Mucosa of rectum (tissue), 2 donors: ENCODE data around the gene SFXN2.

Experiments used
- H3K27ac ChIP-seq, 2 donors: one replicate each; pipeline ENCODE4 v1.7.0; 2013; ENCODE audit warnings: inconsistent platforms in 2 of 2, low read depth in 2 of 2, low read length in 2 of 2
- H3K27me3 ChIP-seq, 2 donors: one replicate each; pipeline ENCODE4 v1.7.0; 2013; ENCODE audit warnings: low read length in 2 of 2; ENCODE audit not compliant: control insufficient read depth in 2 of 2, insufficient read depth in 2 of 2
- H3K36me3 ChIP-seq, 2 donors: one replicate each; pipeline ENCODE4 v1.7.0; 2013; ENCODE audit warnings: low read length in 2 of 2; ENCODE audit not compliant: control insufficient read depth in 2 of 2, insufficient read depth in 2 of 2
- H3K4me1 ChIP-seq, 2 donors: one replicate each; pipeline ENCODE4 v1.7.0; 2013; ENCODE audit warnings: low read length in 2 of 2, mild to moderate bottlenecking in 1 of 2; ENCODE audit not compliant: control insufficient read depth in 2 of 2, insufficient read depth in 2 of 2
- H3K4me3 ChIP-seq, 2 donors: one replicate each; pipeline ENCODE4 v1.7.0; 2013; ENCODE audit warnings: low read length in 2 of 2
- H3K9ac ChIP-seq, 2 donors: one replicate each; pipeline ENCODE4 v1.7.0; 2013; ENCODE audit warnings: low read length in 2 of 2, low read depth in 1 of 2, mild to moderate bottlenecking in 1 of 2
- H3K9me3 ChIP-seq, 2 donors: one replicate each; pipeline ENCODE4 v1.7.0; 2013; ENCODE audit warnings: low read length in 2 of 2; ENCODE audit not compliant: control insufficient read depth in 2 of 2
- donor health status: healthy.
- donor health status: Normal muscosa, but diverticular disease.

Gene SFXN2

GRCh38 chr10:102673819-102674511 lies 40.5 kb upstream of the SFXN2 start:
- H3K4me1 ChIP-seq, result peaks cover 30 to 38% of the 10 kb centered on the region in 2 donors
- peak overlapping the region; percentile 43 to 68 for H3K27ac ChIP-seq
- H3K9ac ChIP-seq, result peak overlapping the region; percentile 52 to 54
- H3K27me3 ChIP-seq, result no peaks in the 10 kb centered on the region
- H3K36me3 ChIP-seq, result no peaks in the 10 kb centered on the region
- H3K4me3 ChIP-seq, result peak overlapping the region; percentile 50 to 61
- no peaks in the 10 kb centered on the region for H3K9me3 ChIP-seq

- H3K4me3 ChIP-seq, result peak overlapping the region in 1 of 2 donors; percentile 61
- no peaks in the 10 kb centered on the region for H3K9me3 ChIP-seq
- peaks cover 30 to 35% of the 10 kb centered on the region in 2 donors for H3K4me1 ChIP-seq
- no peaks in the 10 kb centered on the region for H3K36me3 ChIP-seq
- no peaks in the 10 kb centered on the region for H3K27me3 ChIP-seq
- H3K27ac ChIP-seq, result peak overlapping the region in 1 of 2 donors; percentile 68
- H3K9ac ChIP-seq, result no peak overlapping the region
Measured at GRCh38 chr10:102674566-102674965, 39.9 kb upstream of the SFXN2 start.

- H3K36me3 ChIP-seq, result no peaks in the 10 kb centered on the region
- H3K27me3 ChIP-seq, result no peaks in the 10 kb centered on the region
- H3K9me3 ChIP-seq, result no peaks in the 10 kb centered on the region
- peak overlapping the region in 1 of 2 donors; percentile 53 for H3K27ac ChIP-seq
- H3K9ac ChIP-seq, result no peak overlapping the region
- H3K4me1 ChIP-seq, result peaks cover 24 to 35% of the 10 kb centered on the region in 2 donors
- H3K4me3 ChIP-seq, result no peak overlapping the region
Measured at GRCh38 chr10:102675011-102675665, 39.3 kb upstream of the SFXN2 start.

GRCh38 chr10:102675666-102676533 lies 38.5 kb upstream of the SFXN2 start:
- Histone ChIP-seq H3K36me3 (no peaks in the 10 kb centered on the region), H3K27ac (peak overlapping the region; percentile 22 to 57), H3K9ac (peak overlapping the region in 1 of 2 donors; percentile 24), H3K9me3 (no peaks in the 10 kb centered on the region), H3K4me1 (peaks cover 24 to 35% of the 10 kb centered on the region in 2 donors), H3K27me3 (no peaks in the 10 kb centered on the region), H3K4me3 (no peak overlapping the region)

- H3K27ac ChIP-seq, result peak overlapping the region; percentile 17 to 57
- H3K36me3 ChIP-seq, result no peaks in the 10 kb centered on the region
- no peak overlapping the region for H3K4me3 ChIP-seq
- peak overlapping the region in 1 of 2 donors; percentile 24 for H3K9ac ChIP-seq
- H3K4me1 ChIP-seq, result peaks cover 24 to 35% of the 10 kb centered on the region in 2 donors
- no peaks in the 10 kb centered on the region for H3K9me3 ChIP-seq
- H3K27me3 ChIP-seq, result no peaks in the 10 kb centered on the region
Measured at GRCh38 chr10:102676534-102677315, 37.7 kb upstream of the SFXN2 start.

- H3K4me1 ChIP-seq, result peaks cover 24 to 35% of the 10 kb centered on the region in 2 donors
- H3K9me3 ChIP-seq, result no peaks in the 10 kb centered on the region
- no peaks in the 10 kb centered on the region for H3K36me3 ChIP-seq
- H3K4me3 ChIP-seq, result no peak overlapping the region
- H3K27me3 ChIP-seq, result no peaks in the 10 kb centered on the region
- H3K27ac ChIP-seq, result peak overlapping the region in 1 of 2 donors; percentile 3
- no peak overlapping the region for H3K9ac ChIP-seq
Measured at GRCh38 chr10:102677331-102678067, 36.9 kb upstream of the SFXN2 start.

GRCh38 chr10:102678068-102678400 lies 36.4 kb upstream of the SFXN2 start:
- no peak overlapping the region for H3K4me3 ChIP-seq
- H3K4me1 ChIP-seq, result peaks cover 24 to 35% of the 10 kb centered on the region in 2 donors
- H3K9ac ChIP-seq, result no peak overlapping the region
- no peaks in the 10 kb centered on the region for H3K9me3 ChIP-seq
- H3K36me3 ChIP-seq, result no peaks in the 10 kb centered on the region
- no peaks in the 10 kb centered on the region for H3K27me3 ChIP-seq
- peak overlapping the region in 1 of 2 donors; percentile 3 for H3K27ac ChIP-seq

- Histone ChIP-seq H3K27ac (peak overlapping the region in 1 of 2 donors; percentile 9), H3K9me3 (no peaks in the 10 kb centered on the region), H3K4me1 (peaks cover 23 to 28% of the 10 kb centered on the region in 2 donors), H3K27me3 (no peaks in the 10 kb centered on the region), H3K4me3 (peak overlapping the region in 1 of 2 donors; percentile 26), H3K36me3 (no peaks in the 10 kb centered on the region), H3K9ac (no peak overlapping the region)
Measured at GRCh38 chr10:102678842-102679289, 35.6 kb upstream of the SFXN2 start.

GRCh38 chr10:102679596-102679995 lies 34.8 kb upstream of the SFXN2 start:
- Histone ChIP-seq H3K9me3 (no peaks in the 10 kb centered on the region), H3K27ac (no peak overlapping the region), H3K9ac (no peak overlapping the region), H3K27me3 (no peaks in the 10 kb centered on the region), H3K36me3 (no peaks in the 10 kb centered on the region), H3K4me1 (peaks cover 16 to 24% of the 10 kb centered on the region in 2 donors), H3K4me3 (no peak overlapping the region)
